Measurements from ENCODE around the gene GNG11. TPM values are rescaled to one million over a fixed set of nuclear protein-coding genes. Genes with fewer than 3 reads are reported as not detected.

The GNG11 gene
- total RNA-seq, 1 donor from 2014 or later: 8.8 TPM

DNA sequence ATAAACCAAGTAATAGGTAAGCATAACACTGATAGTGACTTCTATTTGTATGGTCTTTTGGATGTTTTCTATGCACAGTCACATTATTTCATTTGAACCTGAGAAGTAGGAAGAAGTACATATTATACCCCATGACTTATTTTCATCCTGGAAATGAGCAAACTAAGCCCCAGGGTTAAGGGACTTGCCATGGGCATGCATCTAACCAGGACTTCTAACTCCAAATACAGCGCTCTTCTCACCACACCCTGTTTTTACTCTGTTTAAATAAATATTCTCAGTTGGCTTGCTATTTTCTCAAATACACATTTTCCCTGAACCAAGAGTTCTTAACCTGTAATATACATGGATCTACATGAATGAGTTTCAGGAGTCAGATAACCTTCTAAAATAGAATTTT is 16.3 kb downstream of the GNG11 start:
- H3K4me3 ChIP-seq (ENCODE audit: insufficient read depth, low read depth, low read length): no peak overlapping the region
- H3K4me1 ChIP-seq (ENCODE audit: insufficient read depth, low read length): no peaks in the 10 kb centered on the region
- DNase-seq (ENCODE audit: low read depth): no peak
- no peak overlapping the region for H3K27ac Mint-ChIP-seq (ENCODE audit: unreplicated experiment)
- no peaks in the 10 kb centered on the region for H3K36me3 ChIP-seq (ENCODE audit: insufficient read depth, low read length)
- H4K20me1 ChIP-seq (ENCODE audit: insufficient read depth, low read length): no peaks in the 10 kb centered on the region
- H3K27me3 ChIP-seq (ENCODE audit: insufficient read depth, low read length): no peaks in the 10 kb centered on the region
- H3K36me3 Mint-ChIP-seq (ENCODE audit: low read depth, unreplicated experiment): peaks cover 1% of the 10 kb centered on the region
- FAIRE-seq: no peak
- peaks cover 9% of the 10 kb centered on the region for H3K4me1 Mint-ChIP-seq (ENCODE audit: low read depth, unreplicated experiment)
- no peak overlapping the region for H3K9ac ChIP-seq (ENCODE audit: low read length)
- no peak overlapping the region for H2AFZ ChIP-seq (ENCODE audit: low read depth, low read length)
- no peak overlapping the region for H3K4me2 ChIP-seq (ENCODE audit: low read length)
- no peak for TF ChIP-seq EZH2 (IDR thresholded peaks at IDR 0.05; ENCODE audit: insufficient read depth, low read length)
- TF ChIP-seq, protein P1, sequence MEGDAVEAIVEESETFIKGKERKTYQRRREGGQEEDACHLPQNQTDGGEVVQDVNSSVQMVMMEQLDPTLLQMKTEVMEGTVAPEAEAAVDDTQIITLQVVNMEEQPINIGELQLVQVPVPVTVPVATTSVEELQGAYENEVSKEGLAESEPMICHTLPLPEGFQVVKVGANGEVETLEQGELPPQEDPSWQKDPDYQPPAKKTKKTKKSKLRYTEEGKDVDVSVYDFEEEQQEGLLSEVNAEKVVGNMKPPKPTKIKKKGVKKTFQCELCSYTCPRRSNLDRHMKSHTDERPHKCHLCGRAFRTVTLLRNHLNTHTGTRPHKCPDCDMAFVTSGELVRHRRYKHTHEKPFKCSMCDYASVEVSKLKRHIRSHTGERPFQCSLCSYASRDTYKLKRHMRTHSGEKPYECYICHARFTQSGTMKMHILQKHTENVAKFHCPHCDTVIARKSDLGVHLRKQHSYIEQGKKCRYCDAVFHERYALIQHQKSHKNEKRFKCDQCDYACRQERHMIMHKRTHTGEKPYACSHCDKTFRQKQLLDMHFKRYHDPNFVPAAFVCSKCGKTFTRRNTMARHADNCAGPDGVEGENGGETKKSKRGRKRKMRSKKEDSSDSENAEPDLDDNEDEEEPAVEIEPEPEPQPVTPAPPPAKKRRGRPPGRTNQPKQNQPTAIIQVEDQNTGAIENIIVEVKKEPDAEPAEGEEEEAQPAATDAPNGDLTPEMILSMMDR (IDR thresholded peaks at IDR 0.05; ENCODE audit: insufficient read depth, low read depth, low read length): no peak
- peaks cover 3% of the 10 kb centered on the region for H3K9me3 Mint-ChIP-seq (ENCODE audit: unreplicated experiment)
- H3K27ac ChIP-seq (ENCODE audit: low read depth, low read length): no peak overlapping the region
- no peaks in the 10 kb centered on the region for H3K9me3 ChIP-seq (ENCODE audit: insufficient read depth, low read depth, low read length)
- no peak overlapping the region for H3K4me3 Mint-ChIP-seq (ENCODE audit: unreplicated experiment)
- no peaks in the 10 kb centered on the region for H3K79me2 ChIP-seq (ENCODE audit: insufficient read depth, low read length)
- peaks cover 4% of the 10 kb centered on the region for H3K27me3 Mint-ChIP-seq (ENCODE audit: low read depth, unreplicated experiment)

DNA sequence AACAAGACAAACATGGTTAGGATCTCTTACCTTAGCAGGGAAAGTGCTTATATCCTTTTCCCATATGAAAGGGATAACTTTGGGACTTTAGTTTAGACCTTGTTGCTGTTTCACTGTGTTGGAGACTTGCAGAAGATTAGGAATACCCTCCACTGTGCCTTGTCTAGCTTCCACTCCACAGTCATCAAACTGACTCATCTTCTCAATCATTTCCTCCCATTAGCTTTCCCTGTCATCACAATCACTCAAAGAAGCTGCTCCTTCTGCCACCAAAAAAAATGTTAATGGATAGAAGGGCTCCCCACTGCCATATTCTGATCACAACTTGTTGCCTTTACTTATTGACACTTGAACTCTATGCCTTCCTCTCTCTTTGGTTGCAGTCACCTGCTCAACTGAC is 16.8 kb downstream of the GNG11 start:
- Mint-ChIP-seq H3K4me1 (ENCODE audit: low read depth, unreplicated experiment) (peaks cover 9% of the 10 kb centered on the region), H3K4me3 (ENCODE audit: unreplicated experiment) (no peak overlapping the region), H3K36me3 (ENCODE audit: low read depth, unreplicated experiment) (peaks cover 1% of the 10 kb centered on the region), H3K9me3 (ENCODE audit: unreplicated experiment) (peaks cover 3% of the 10 kb centered on the region), H3K27me3 (ENCODE audit: low read depth, unreplicated experiment) (peaks cover 4% of the 10 kb centered on the region), H3K27ac (ENCODE audit: unreplicated experiment) (no peak overlapping the region)
- H3K79me2 ChIP-seq (ENCODE audit: insufficient read depth, low read length): no peaks in the 10 kb centered on the region
- no peaks in the 10 kb centered on the region for H3K27me3 ChIP-seq (ENCODE audit: insufficient read depth, low read length)
- no peaks in the 10 kb centered on the region for H3K4me1 ChIP-seq (ENCODE audit: insufficient read depth, low read length)
- H3K4me2 ChIP-seq (ENCODE audit: low read length): no peak overlapping the region
- no peak for TF ChIP-seq EZH2 (IDR thresholded peaks at IDR 0.05; ENCODE audit: insufficient read depth, low read length)
- TF ChIP-seq, protein P1 (IDR thresholded peaks at IDR 0.05; ENCODE audit: insufficient read depth, low read depth, low read length): no peak
- H3K9me3 ChIP-seq (ENCODE audit: insufficient read depth, low read depth, low read length): no peaks in the 10 kb centered on the region
- no peak overlapping the region for H3K4me3 ChIP-seq (ENCODE audit: insufficient read depth, low read depth, low read length)
- no peak overlapping the region for H3K9ac ChIP-seq (ENCODE audit: low read length)
- H4K20me1 ChIP-seq (ENCODE audit: insufficient read depth, low read length): no peaks in the 10 kb centered on the region
- no peak for FAIRE-seq
- H2AFZ ChIP-seq (ENCODE audit: low read depth, low read length): no peak overlapping the region
- no peaks in the 10 kb centered on the region for H3K36me3 ChIP-seq (ENCODE audit: insufficient read depth, low read length)
- H3K27ac ChIP-seq (ENCODE audit: low read depth, low read length): no peak overlapping the region
- no peak for DNase-seq (ENCODE audit: low read depth)

DNA sequence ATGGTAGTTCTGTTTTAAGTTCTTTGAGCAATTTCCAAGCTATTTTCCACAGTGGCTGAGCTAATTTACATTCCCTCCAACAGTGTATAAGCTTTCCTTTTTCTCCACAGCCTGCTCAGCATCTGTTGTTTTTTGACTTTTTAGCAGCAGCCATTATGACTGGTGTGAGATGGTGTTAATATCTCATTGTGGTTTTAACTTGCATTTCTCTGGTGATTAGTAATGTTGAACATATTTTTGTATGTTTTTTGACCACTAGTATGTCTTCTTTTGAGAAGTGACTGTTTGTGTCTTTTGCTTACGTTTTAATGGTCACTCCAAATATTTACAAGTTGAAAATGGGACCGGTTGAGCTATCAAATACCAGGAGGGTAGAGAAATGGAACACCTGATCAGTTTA is 20.4 kb downstream of the GNG11 start:
- no peak overlapping the region for H3K4me3 Mint-ChIP-seq (ENCODE audit: unreplicated experiment)
- H3K27ac ChIP-seq (ENCODE audit: low read depth, low read length): no peak overlapping the region

More for the DNA sequence above, 20.4 kb downstream of the GNG11 start:
- Mint-ChIP-seq H3K27ac (ENCODE audit: unreplicated experiment) (no peak overlapping the region), H3K27me3 (ENCODE audit: low read depth, unreplicated experiment) (peaks cover 4% of the 10 kb centered on the region), H3K36me3 (ENCODE audit: low read depth, unreplicated experiment) (peaks cover 1% of the 10 kb centered on the region), H3K4me1 (ENCODE audit: low read depth, unreplicated experiment) (peaks cover 17% of the 10 kb centered on the region), H3K9me3 (ENCODE audit: unreplicated experiment) (peaks cover 3% of the 10 kb centered on the region)
- DNase-seq (ENCODE audit: low read depth) (peak; percentile 82), FAIRE-seq (no peak)
- no peaks in the 10 kb centered on the region for H4K20me1 ChIP-seq (ENCODE audit: insufficient read depth, low read length)
- no peaks in the 10 kb centered on the region for H3K36me3 ChIP-seq (ENCODE audit: insufficient read depth, low read length)
- no peaks in the 10 kb centered on the region for H3K9me3 ChIP-seq (ENCODE audit: insufficient read depth, low read depth, low read length)
- no peaks in the 10 kb centered on the region for H3K27me3 ChIP-seq (ENCODE audit: insufficient read depth, low read length)
- no peak overlapping the region for H3K9ac ChIP-seq (ENCODE audit: low read length)
- no peak overlapping the region for H3K4me2 ChIP-seq (ENCODE audit: low read length)
- no peak overlapping the region for H2AFZ ChIP-seq (ENCODE audit: low read depth, low read length)
- TF ChIP-seq, protein P1 (IDR thresholded peaks at IDR 0.05; ENCODE audit: insufficient read depth, low read depth, low read length): no peak
- TF ChIP-seq EZH2 (IDR thresholded peaks at IDR 0.05; ENCODE audit: insufficient read depth, low read length): no peak
- H3K4me3 ChIP-seq (ENCODE audit: insufficient read depth, low read depth, low read length): no peak overlapping the region
- no peaks in the 10 kb centered on the region for H3K4me1 ChIP-seq (ENCODE audit: insufficient read depth, low read length)
- H3K79me2 ChIP-seq (ENCODE audit: insufficient read depth, low read length): no peaks in the 10 kb centered on the region

Data from astrocyte (in vitro differentiated cells and primary cell).